ENCODE measurements around the gene CNIH1. TPM values are rescaled to one million over a fixed set of nuclear protein-coding genes. Genes with fewer than 3 reads are reported as not detected.
A peak's percentile ranks its signal among the peaks of the same experiment; 100 is the strongest.

CNIH1 gene
- 80.7 to 93.9 TPM (median 90.8 TPM) in 3 replicates for total RNA-seq (2021)
- Bru-seq, nascent RNA, result percentile 95 among the genes with signal in this experiment
- long read RNA-seq, experiment 1, full-length matches to known transcripts, result 190 of 206 reads
- long read RNA-seq, experiment 1, partial matches to known transcripts, result 3 of 206 reads
- long read RNA-seq, experiment 1, other reads (novel, unspliced or antisense), result 13 of 206 reads
- long read RNA-seq, experiment 2, full-length matches to known transcripts, result 134 of 175 reads
- long read RNA-seq, experiment 2, partial matches to known transcripts, result 13 of 175 reads
- long read RNA-seq, experiment 2, other reads (novel, unspliced or antisense), result 28 of 175 reads
- long read RNA-seq, experiment 3, full-length matches to known transcripts, result 302 of 312 reads
- long read RNA-seq, experiment 3, partial matches to known transcripts, result 6 of 312 reads
- long read RNA-seq, experiment 3, other reads (novel, unspliced or antisense), result 4 of 312 reads

DNA sequence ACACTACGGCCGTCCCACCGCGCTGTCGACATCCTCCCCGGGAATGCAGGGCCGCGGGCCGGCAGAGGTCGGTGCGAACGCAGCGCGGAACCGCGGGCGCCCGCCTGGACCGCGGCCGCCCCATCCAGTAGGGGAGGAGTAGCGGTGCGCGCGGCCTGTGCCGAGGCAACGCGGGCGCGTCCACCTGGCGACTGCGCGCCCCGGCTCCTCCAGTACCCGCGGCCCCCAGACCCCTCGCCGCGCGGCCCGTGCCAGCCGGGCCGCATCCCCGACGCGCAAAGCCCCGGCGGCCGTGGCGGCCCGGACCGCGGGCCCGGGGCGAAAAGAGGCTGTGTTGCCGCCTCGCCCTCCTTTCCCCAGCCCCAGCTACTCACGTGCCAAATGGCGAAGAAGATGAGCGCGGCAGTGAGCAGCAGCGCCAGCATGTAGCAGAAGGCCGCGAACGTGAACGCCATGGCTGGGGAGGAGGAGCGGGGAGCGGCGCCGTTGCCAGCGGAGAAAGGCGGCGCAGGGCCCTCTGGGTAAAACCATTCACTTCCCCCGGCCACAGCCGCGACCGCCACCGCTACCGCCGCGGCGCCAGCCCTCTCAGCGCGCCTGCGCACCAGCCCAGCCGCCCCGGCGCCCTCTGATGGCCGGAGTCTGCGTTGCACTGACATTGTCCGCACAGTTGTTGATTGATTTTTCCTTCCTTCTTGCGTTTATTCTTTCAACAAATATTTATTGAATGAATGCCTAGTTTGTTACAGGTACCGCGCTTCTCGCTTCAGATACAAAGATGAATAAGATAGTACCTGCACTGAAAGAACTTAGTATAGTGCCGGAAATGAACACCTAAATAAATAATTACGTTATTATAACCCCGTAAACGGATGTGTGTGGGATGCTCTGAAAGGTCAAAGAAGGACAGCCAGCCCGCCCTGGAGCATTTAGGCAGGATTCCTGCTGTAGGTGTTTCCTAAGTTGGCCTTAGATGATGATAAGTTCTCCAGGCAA, at the start of gene CNIH1:
Gene CNIH1, minus strand, starts transcription at position 502 of the 996 bp plus-strand sequence. Its CDS starts 47 bp downstream, at position 455.
- Mint-ChIP-seq H3K27me3 (ENCODE audit: low read depth) (peaks cover 3% of the 10 kb centered on the region; the same call in 1 of the 2 replicates), H3K9me3 (0 out of 2 replicates have a peak, but pooled peaks cover 7% of the 10 kb centered on the region), H3K4me3 (peak within 1 kb of the TSS; percentile 91), H3K27ac (peak within 1 kb of the TSS; percentile 98), H3K36me3 (no peaks in the 10 kb centered on the region), H3K4me1 (peaks cover 51% of the 10 kb centered on the region)
- ChIA-PET CTCF (interaction anchor here (0.7 to 1.1 kb wide), 2 partner anchors 47 to 74 kb away, joined by 3 to 5 read pairs; no protein-coding TSS in a partner anchor), POLR2A (no interaction called here)
- DNase-seq (ENCODE audit: low spot score), result peak; percentile 92
- peak; percentile 94 for ATAC-seq
- TF ChIP-seq TEAD1 (CRISPR knock-in tag; IDR thresholded peaks at IDR 0.05), result no peak; the same call in 1 of the 2 replicates
- 0 out of 2 replicates have a peak, but pooled peaks have one; percentile 63 for TF ChIP-seq PRRX2 (CRISPR knock-in tag; IDR thresholded peaks at IDR 0.05)
- TF ChIP-seq MAX (CRISPR knock-in tag; IDR thresholded peaks at IDR 0.05), result no peak; the same call in 1 of the 2 replicates
- TF ChIP-seq, protein P1, sequence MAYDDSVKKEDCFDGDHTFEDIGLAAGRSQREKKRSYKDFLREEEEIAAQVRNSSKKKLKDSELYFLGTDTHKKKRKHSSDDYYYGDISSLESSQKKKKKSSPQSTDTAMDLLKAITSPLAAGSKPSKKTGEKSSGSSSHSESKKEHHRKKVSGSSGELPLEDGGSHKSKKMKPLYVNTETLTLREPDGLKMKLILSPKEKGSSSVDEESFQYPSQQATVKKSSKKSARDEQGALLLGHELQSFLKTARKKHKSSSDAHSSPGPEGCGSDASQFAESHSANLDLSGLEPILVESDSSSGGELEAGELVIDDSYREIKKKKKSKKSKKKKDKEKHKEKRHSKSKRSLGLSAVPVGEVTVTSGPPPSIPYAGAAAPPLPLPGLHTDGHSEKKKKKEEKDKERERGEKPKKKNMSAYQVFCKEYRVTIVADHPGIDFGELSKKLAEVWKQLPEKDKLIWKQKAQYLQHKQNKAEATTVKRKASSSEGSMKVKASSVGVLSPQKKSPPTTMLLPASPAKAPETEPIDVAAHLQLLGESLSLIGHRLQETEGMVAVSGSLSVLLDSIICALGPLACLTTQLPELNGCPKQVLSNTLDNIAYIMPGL (CRISPR knock-in tag; IDR thresholded peaks at IDR 0.05), result peak; percentile 90
- peak; percentile 63 for TF ChIP-seq FOXP1 (CRISPR knock-in tag; IDR thresholded peaks at IDR 0.05; ENCODE audit: borderline replicate concordance)
- TF ChIP-seq TP53 (CRISPR knock-in tag; IDR thresholded peaks at IDR 0.05), result peak; percentile 86; the same call in 1 of the 2 replicates
- no peak for TF ChIP-seq FOXP4 (CRISPR knock-in tag; IDR thresholded peaks at IDR 0.05)
- TF ChIP-seq JAZF1 (CRISPR knock-in tag; IDR thresholded peaks at IDR 0.05), result no peak
- peak; percentile 89 for TF ChIP-seq CTCF (IDR thresholded peaks at IDR 0.05)
- peak; percentile 59; the same call in 1 of the 2 replicates for TF ChIP-seq FOXK1 (CRISPR knock-in tag; IDR thresholded peaks at IDR 0.05)
- TF ChIP-seq NR1H2 (CRISPR knock-in tag; IDR thresholded peaks at IDR 0.05), result no peak
- TF ChIP-seq, protein P2, sequence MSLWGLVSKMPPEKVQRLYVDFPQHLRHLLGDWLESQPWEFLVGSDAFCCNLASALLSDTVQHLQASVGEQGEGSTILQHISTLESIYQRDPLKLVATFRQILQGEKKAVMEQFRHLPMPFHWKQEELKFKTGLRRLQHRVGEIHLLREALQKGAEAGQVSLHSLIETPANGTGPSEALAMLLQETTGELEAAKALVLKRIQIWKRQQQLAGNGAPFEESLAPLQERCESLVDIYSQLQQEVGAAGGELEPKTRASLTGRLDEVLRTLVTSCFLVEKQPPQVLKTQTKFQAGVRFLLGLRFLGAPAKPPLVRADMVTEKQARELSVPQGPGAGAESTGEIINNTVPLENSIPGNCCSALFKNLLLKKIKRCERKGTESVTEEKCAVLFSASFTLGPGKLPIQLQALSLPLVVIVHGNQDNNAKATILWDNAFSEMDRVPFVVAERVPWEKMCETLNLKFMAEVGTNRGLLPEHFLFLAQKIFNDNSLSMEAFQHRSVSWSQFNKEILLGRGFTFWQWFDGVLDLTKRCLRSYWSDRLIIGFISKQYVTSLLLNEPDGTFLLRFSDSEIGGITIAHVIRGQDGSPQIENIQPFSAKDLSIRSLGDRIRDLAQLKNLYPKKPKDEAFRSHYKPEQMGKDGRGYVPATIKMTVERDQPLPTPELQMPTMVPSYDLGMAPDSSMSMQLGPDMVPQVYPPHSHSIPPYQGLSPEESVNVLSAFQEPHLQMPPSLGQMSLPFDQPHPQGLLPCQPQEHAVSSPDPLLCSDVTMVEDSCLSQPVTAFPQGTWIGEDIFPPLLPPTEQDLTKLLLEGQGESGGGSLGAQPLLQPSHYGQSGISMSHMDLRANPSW (CRISPR knock-in tag; conservative IDR thresholded peaks at IDR 0.05; ENCODE audit: low read depth), result peak; percentile 92; the same call in 1 of the 2 replicates
- TF ChIP-seq, protein P3, sequence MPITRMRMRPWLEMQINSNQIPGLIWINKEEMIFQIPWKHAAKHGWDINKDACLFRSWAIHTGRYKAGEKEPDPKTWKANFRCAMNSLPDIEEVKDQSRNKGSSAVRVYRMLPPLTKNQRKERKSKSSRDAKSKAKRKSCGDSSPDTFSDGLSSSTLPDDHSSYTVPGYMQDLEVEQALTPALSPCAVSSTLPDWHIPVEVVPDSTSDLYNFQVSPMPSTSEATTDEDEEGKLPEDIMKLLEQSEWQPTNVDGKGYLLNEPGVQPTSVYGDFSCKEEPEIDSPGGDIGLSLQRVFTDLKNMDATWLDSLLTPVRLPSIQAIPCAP (CRISPR knock-in tag; IDR thresholded peaks at IDR 0.05), result 0 out of 2 replicates have a peak, but pooled peaks have one; percentile 33
- TF ChIP-seq ZNF416 (CRISPR knock-in tag; IDR thresholded peaks at IDR 0.05), result peak; percentile 59; the same call in 1 of the 2 replicates
- TF ChIP-seq ESRRA (CRISPR knock-in tag; IDR thresholded peaks at IDR 0.05; ENCODE audit: borderline replicate concordance), result 0 out of 2 replicates have a peak, but pooled peaks have one; percentile 26
- TF ChIP-seq CBFB (CRISPR knock-in tag; IDR thresholded peaks at IDR 0.05; ENCODE audit: low read depth), result no peak
- no peak for TF ChIP-seq EMX1 (CRISPR knock-in tag; IDR thresholded peaks at IDR 0.05)
- peak; percentile 12; the same call in 1 of the 2 replicates for TF ChIP-seq SP1 (CRISPR knock-in tag; conservative IDR thresholded peaks at IDR 0.05)
- TF ChIP-seq USF2 (CRISPR knock-in tag; IDR thresholded peaks at IDR 0.05), result no peak
- 0 out of 2 replicates have a peak, but pooled peaks have one; percentile 55 for TF ChIP-seq SMAD3 (CRISPR knock-in tag; IDR thresholded peaks at IDR 0.05; ENCODE audit: borderline replicate concordance)
- TF ChIP-seq ZBTB43 (CRISPR knock-in tag; IDR thresholded peaks at IDR 0.05), result no peak
- 0 out of 2 replicates have a peak, but pooled peaks have one; percentile 91 for TF ChIP-seq NR3C1 (CRISPR knock-in tag; conservative IDR thresholded peaks at IDR 0.05; ENCODE audit: low read depth)

Data from WTC11 (cell line).